Heart right ventricle (tissue), 16 donors: ENCODE measurements around the gene CDKL2. TPM values are rescaled to one million over a fixed set of nuclear protein-coding genes. Genes with fewer than 3 reads are reported as not detected.

Experiments
- ATAC-seq, 8 donors: fragments of 200-7000 bp; cut with Tn5 transposase; one replicate each; pipeline ENCODE4 v1.9.1; 2020; ENCODE audit warnings: mild to moderate bottlenecking in 8 of 8, moderate library complexity in 8 of 8, moderate number of reproducible peaks in 1 of 8
- DNase-seq, 2 donors: peaks; one replicate each; pipeline ENCODE4 v3.0.0-alpha.2; 2020
- H3K27ac ChIP-seq, 10 donors: fragments of 200-600 bp; sonication (generic) in 2 of 10; one replicate each; pipeline versions ENCODE4 v1.5.0 to v1.8.0; 2020 to 2022; ENCODE audit warnings: mild to moderate bottlenecking in 3 of 10
- H3K27me3 ChIP-seq, 7 donors: fragments of 200-600 bp; one replicate each; pipeline ENCODE4 v1.8.0; 2021 to 2022; ENCODE audit warnings: mild to moderate bottlenecking in 2 of 7
- H3K36me3 ChIP-seq, 9 donors: fragments of 200-600 bp; sonication (generic) in 1 of 9; one replicate each; pipeline versions ENCODE4 v1.5.0 to v1.8.0; 2020 to 2022; ENCODE audit warnings: mild to moderate bottlenecking in 2 of 9
- H3K4me1 ChIP-seq, 9 donors: fragments of 200-600 bp; sonication (generic) in 1 of 9; one replicate each; pipeline versions ENCODE4 v1.5.0 to v1.8.0; 2020 to 2022; ENCODE audit warnings: mild to moderate bottlenecking in 4 of 9
- H3K4me3 ChIP-seq, 10 donors: fragments of 200-600 bp; sonication (generic) in 2 of 10; one replicate each; pipeline versions ENCODE4 v1.5.0 to v1.8.0; 2020 to 2022; ENCODE audit warnings: mild to moderate bottlenecking in 7 of 10, moderate library complexity in 2 of 10
- H3K9me3 ChIP-seq, 11 donors: fragments of 200-600 bp in 10 of 11; sonication (generic) in 2 of 11; one replicate each; pipeline versions ENCODE4 v1.5.0 to v1.8.0; 2013 to 2022; ENCODE audit warnings: mild to moderate bottlenecking in 2 of 11, control low read depth in 1 of 11, moderate library complexity in 1 of 11
- WGBS, 2 donors: extraction: QIAGEN DNeasy Blood & Tissue Kit; methylation state at CpG; one replicate each; pipeline ENCODE4 v1.1.7; 2013; ENCODE audit warnings: inconsistent platforms in 1 of 2; 5-methylcytosine and 5-hydroxymethylcytosine counted together
- intact Hi-C, 10 donors: fragments of 100-400 bp; cut with DNase I; formaldehyde crosslinking; loops; one replicate each; pipeline versions ENCODE4 v1.11.1 to v1.14.2; 2022
- polyA plus RNA-seq, 2 donors: library from polyadenylated mRNA; stranded (reverse); fragments of 200-250 nt; gene quantifications; one replicate each; pipeline ENCODE4 v1.2.3, GENCODE V29; 2013
- total RNA-seq, 10 donors: library from RNA; stranded (reverse); fragmentation: NEBNext Ultra II Directional in 3 of 10; extraction: Animal tissue kit (Norgen Biotek cat#: 25700) in 3 of 10; gene quantifications; one replicate each; pipeline versions ENCODE4 v1.2.1 to v1.2.4, GENCODE V29; 2021 to 2023
- TF ChIP-seq, protein P1 (sequence below), 9 donors: fragments of 200-600 bp; sonication (generic) in 2 of 9; IDR thresholded peaks; one replicate each; pipeline versions ENCODE4 v1.5.0 to v1.8.0; 2021 to 2022; ENCODE audit warnings: antibody characterized with exemption in 9 of 9, mild to moderate bottlenecking in 5 of 9, moderate library complexity in 1 of 9
- donor health status: Arrhythmogenic right ventricular cardiomyopathy.
- donor health status: ischemic (EF 13 %, LVEDD 7.1; RV severe dilation, severe dysfunction).
- donor health status: healthy with polysubstance abuse.
- donor health status: DM: no; HTN: yes; CAD: no.
- donor health status: DM: no; HTN: no; CAD: no.
- donor health status: ischemic (EF 25% LVEDD 6.9; RV normal size, moderate dysfunction).
- donor health status: ischemic (EF 25% LVEDD 5.7; RV mildly dilated, moderate dysfunction).
- donor health status: healthy.
- donor health status: DM: yes; HTN: yes; CAD: no.
- donor health status: Ischemic cardiomyopathy.
- donor health status: ischemic (EF 35%, LVEDD 5.7; RV mildly dilated, moderate dysfunction).
- donor health status: nonischemic (EF 11% LVEDD 7.7; RV severe dilation, severe dysfunction).
- donor health status: DM: yes; HTN: yes; CAD: no.
- donor health status: PGD.
- donor health status: ischemic (EF 29% LVEDD 5.4; RV normal size, mild dysfunction).
- donor health status: nonischemic (EF 23%, LVEDD 6.1; RV moderate dilation, normal function).

Gene CDKL2
- total and polyA plus RNA-seq, 12 donors = 0.01 to 0.56 (median 0.31) TPM; not detected in 2

GRCh38 chr4:75565481-75565880, 64.8 kb downstream of the CDKL2 start:
- TF ChIP-seq, protein P1, sequence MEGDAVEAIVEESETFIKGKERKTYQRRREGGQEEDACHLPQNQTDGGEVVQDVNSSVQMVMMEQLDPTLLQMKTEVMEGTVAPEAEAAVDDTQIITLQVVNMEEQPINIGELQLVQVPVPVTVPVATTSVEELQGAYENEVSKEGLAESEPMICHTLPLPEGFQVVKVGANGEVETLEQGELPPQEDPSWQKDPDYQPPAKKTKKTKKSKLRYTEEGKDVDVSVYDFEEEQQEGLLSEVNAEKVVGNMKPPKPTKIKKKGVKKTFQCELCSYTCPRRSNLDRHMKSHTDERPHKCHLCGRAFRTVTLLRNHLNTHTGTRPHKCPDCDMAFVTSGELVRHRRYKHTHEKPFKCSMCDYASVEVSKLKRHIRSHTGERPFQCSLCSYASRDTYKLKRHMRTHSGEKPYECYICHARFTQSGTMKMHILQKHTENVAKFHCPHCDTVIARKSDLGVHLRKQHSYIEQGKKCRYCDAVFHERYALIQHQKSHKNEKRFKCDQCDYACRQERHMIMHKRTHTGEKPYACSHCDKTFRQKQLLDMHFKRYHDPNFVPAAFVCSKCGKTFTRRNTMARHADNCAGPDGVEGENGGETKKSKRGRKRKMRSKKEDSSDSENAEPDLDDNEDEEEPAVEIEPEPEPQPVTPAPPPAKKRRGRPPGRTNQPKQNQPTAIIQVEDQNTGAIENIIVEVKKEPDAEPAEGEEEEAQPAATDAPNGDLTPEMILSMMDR (IDR thresholded peaks at IDR 0.05) = no peak
- H3K36me3 ChIP-seq = no peaks in the 10 kb centered on the region
- H3K4me3 ChIP-seq = no peak overlapping the region
- no peaks in the 10 kb centered on the region for H3K9me3 ChIP-seq
- intact Hi-C loops = loop anchor here in 1 of 10 donors (10.0 kb wide), 1 partner anchor 691 kb away; no protein-coding TSS in a partner anchor
- peaks cover 0 to 15% (median 5%) of the 10 kb centered on the region in 7 donors for H3K27me3 ChIP-seq
- ATAC-seq = no peak
- peaks cover 0 to 29% (median 0%) of the 10 kb centered on the region in 9 donors for H3K4me1 ChIP-seq
- no peak for DNase-seq
- H3K27ac ChIP-seq = no peak overlapping the region

- DNase-seq = no peak
- Histone ChIP-seq H3K4me1 (peaks cover 0 to 29% (median 0%) of the 10 kb centered on the region in 9 donors), H3K27ac (no peak overlapping the region)
Measured at GRCh38 chr4:75564023-75564422, 66.3 kb downstream of the CDKL2 start.

DNA sequence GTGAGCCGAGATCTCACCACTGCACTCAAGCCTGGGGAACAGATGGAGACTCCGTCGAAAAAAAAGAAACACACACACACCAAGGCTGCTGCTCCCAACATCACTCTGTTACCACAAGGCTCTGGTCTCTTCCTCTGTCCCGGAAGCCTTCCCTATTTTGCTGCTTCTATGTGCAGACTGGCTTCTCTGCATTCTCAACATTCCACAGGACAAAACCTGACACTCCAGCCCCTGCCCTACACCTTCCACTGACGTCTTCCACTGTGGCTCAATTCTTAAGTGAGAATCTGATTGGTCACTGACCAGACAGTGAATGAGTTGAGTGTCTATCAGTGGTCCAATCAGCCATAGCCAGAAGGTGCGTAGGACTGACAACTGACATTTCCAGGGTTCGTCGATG, 68.5 kb downstream of the CDKL2 start:
- TF ChIP-seq, protein P1 (IDR thresholded peaks at IDR 0.05) = no peak
- Histone ChIP-seq H3K4me3 (no peak overlapping the region), H3K27ac (no peak overlapping the region), H3K4me1 (peaks cover 0 to 17% (median 0%) of the 10 kb centered on the region in 9 donors), H3K27me3 (peaks cover 0 to 17% (median 5%) of the 10 kb centered on the region in 7 donors), H3K9me3 (no peaks in the 10 kb centered on the region), H3K36me3 (no peaks in the 10 kb centered on the region)
- intact Hi-C loops = loop anchor here in 1 of 10 donors (10.0 kb wide), 1 partner anchor 687 kb away; no protein-coding TSS in a partner anchor
- no peak for DNase-seq
- 61 to 67% methylated on average over 8 of the region's 8 CpGs for WGBS, 2 donors
- no peak for ATAC-seq

More at GRCh38 chr4:75564023-75564422, 66.3 kb downstream of the CDKL2 start:
- Histone ChIP-seq H3K4me3 (no peak overlapping the region), H3K9me3 (no peaks in the 10 kb centered on the region), H3K36me3 (no peaks in the 10 kb centered on the region), H3K27me3 (peaks cover 0 to 15% (median 5%) of the 10 kb centered on the region in 7 donors)
- intact Hi-C loops = loop anchor here in 1 of 10 donors (10.0 kb wide), 1 partner anchor 689 kb away; no protein-coding TSS in a partner anchor
- TF ChIP-seq, protein P1 (IDR thresholded peaks at IDR 0.05) = no peak
- ATAC-seq = no peak
- 82 to 86% methylated on average over 11 of the region's 11 CpGs for WGBS, 2 donors

- TF ChIP-seq, protein P1 (IDR thresholded peaks at IDR 0.05) = no peak
- H3K36me3 ChIP-seq = no peaks in the 10 kb centered on the region
- ATAC-seq = no peak
- no peak overlapping the region for H3K27ac ChIP-seq
- no peak for DNase-seq
- no peaks in the 10 kb centered on the region for H3K9me3 ChIP-seq
- H3K4me1 ChIP-seq = no peaks in the 10 kb centered on the region
- H3K4me3 ChIP-seq = no peak overlapping the region
- 84 to 88% methylated on average over 8 of the region's 8 CpGs for WGBS, 2 donors
- H3K27me3 ChIP-seq = peaks cover 0 to 26% (median 7%) of the 10 kb centered on the region in 7 donors
- intact Hi-C loops = no loop called here
Measured at GRCh38 chr4:75557696-75558095, 72.6 kb downstream of the CDKL2 start.
